ENCODE measurements around the gene RAB10. TPM values are rescaled to one million over a fixed set of nuclear protein-coding genes. Genes with fewer than 3 reads are reported as not detected.

The RAB10 gene
- total and polyA plus RNA-seq, 8 donors = 22.2 to 591 (median 71.7) TPM

DNA sequence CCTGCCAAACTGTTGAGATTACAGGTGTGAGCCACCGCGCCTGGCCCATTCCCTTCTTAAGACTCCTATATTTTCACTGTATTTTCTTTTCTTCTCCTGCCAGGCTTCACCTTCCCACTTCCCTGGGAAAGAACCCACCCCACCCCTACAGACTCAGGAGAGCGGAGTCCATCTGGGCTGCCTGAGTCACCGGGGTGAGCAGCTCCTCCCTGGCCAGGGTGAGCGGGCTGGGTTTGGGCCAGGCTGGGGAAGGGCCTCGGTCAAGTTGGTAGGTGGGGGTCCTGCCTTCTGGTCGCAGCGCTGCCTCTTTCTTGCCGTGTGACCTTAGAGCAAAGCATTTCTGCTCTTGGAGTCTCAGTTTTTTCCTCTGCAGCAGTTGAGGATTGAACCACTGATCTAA lies 136.9 kb downstream of the RAB10 start:
- Histone ChIP-seq H3K36me3 (no peaks in the 10 kb centered on the region), H3K27ac (no peak overlapping the region), H3K4me3 (no peak overlapping the region), H3K9me3 (no peaks in the 10 kb centered on the region), H3K27me3 (peaks cover 10 to 48% (median 34%) of the 10 kb centered on the region in 3 donors), H3K4me1 (peaks cover 14 to 21% (median 16%) of the 10 kb centered on the region in 4 donors)
- TF ChIP-seq POLR2AphosphoS5 (IDR thresholded peaks at IDR 0.05) = no peak
- no peak for TF ChIP-seq POLR2A (IDR thresholded peaks at IDR 0.05)
- TF ChIP-seq, protein P1, sequence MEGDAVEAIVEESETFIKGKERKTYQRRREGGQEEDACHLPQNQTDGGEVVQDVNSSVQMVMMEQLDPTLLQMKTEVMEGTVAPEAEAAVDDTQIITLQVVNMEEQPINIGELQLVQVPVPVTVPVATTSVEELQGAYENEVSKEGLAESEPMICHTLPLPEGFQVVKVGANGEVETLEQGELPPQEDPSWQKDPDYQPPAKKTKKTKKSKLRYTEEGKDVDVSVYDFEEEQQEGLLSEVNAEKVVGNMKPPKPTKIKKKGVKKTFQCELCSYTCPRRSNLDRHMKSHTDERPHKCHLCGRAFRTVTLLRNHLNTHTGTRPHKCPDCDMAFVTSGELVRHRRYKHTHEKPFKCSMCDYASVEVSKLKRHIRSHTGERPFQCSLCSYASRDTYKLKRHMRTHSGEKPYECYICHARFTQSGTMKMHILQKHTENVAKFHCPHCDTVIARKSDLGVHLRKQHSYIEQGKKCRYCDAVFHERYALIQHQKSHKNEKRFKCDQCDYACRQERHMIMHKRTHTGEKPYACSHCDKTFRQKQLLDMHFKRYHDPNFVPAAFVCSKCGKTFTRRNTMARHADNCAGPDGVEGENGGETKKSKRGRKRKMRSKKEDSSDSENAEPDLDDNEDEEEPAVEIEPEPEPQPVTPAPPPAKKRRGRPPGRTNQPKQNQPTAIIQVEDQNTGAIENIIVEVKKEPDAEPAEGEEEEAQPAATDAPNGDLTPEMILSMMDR (IDR thresholded peaks at IDR 0.05) = no peak
- no peak for TF ChIP-seq EP300 (IDR thresholded peaks at IDR 0.05)
- DNase-seq = peak in 1 of 2 donors; percentile 38
- intact Hi-C loops (cut with DNase I; ENCODE audit: low total_unique reads) = no loop called here
- WGBS, 5 donors = 73 to 90% (median 81%) methylated on average over 9 of the region's 9 CpGs

DNA sequence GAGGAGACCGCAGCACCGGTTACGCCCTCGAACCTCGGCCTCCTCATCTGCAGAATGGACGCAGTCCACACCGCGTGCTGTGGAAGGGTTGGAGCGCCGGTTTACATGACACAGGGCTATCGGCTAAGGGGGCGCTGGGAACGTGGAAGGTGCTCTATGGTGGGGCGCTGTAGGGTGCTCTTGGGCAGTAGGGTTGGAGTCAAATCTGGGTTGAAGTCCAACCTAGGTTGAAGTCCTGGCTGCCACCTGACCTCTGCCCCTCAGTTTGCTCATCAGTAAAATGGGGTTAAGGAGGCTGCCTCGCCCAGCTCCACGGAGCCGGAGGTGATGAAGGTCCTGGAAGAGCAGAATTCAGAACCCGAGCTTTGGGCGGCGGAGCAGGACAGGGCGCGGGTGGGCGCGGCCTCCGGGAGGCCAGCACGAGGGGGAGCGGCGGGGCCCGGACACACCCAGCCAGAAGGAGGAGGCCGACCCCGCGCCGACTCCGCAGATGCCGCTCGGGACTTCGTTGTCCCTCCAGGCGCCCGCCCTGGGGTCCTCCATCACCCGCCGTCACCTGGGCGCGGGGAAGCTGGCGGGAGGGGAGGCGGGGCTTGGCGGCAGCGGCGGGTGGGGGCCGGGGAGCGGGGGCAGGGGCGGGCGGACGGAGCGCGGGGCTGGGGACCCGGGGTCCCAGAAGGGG lies 138.4 kb downstream of the RAB10 start:
- H3K27ac ChIP-seq = no peak overlapping the region
- peak in 1 of 2 donors; percentile 70 for DNase-seq
- peaks cover 10 to 62% (median 35%) of the 10 kb centered on the region in 3 donors for H3K27me3 ChIP-seq
- intact Hi-C loops (cut with DNase I; ENCODE audit: low total_unique reads) = no loop called here
- no peaks in the 10 kb centered on the region for H3K9me3 ChIP-seq
- H3K4me3 ChIP-seq = peak overlapping the region; percentile 47 to 57 (median 52)
- TF ChIP-seq POLR2A (IDR thresholded peaks at IDR 0.05) (no peak), POLR2AphosphoS5 (IDR thresholded peaks at IDR 0.05) (no peak), EP300 (IDR thresholded peaks at IDR 0.05) (no peak)
- TF ChIP-seq, protein P1 (IDR thresholded peaks at IDR 0.05) = no peak
- 20 to 43% (median 29%) methylated on average over 21 to 56 of the region's 56 CpGs for WGBS, 5 donors
- no peaks in the 10 kb centered on the region for H3K36me3 ChIP-seq
- H3K4me1 ChIP-seq = peaks cover 14 to 21% (median 16%) of the 10 kb centered on the region in 4 donors

DNA sequence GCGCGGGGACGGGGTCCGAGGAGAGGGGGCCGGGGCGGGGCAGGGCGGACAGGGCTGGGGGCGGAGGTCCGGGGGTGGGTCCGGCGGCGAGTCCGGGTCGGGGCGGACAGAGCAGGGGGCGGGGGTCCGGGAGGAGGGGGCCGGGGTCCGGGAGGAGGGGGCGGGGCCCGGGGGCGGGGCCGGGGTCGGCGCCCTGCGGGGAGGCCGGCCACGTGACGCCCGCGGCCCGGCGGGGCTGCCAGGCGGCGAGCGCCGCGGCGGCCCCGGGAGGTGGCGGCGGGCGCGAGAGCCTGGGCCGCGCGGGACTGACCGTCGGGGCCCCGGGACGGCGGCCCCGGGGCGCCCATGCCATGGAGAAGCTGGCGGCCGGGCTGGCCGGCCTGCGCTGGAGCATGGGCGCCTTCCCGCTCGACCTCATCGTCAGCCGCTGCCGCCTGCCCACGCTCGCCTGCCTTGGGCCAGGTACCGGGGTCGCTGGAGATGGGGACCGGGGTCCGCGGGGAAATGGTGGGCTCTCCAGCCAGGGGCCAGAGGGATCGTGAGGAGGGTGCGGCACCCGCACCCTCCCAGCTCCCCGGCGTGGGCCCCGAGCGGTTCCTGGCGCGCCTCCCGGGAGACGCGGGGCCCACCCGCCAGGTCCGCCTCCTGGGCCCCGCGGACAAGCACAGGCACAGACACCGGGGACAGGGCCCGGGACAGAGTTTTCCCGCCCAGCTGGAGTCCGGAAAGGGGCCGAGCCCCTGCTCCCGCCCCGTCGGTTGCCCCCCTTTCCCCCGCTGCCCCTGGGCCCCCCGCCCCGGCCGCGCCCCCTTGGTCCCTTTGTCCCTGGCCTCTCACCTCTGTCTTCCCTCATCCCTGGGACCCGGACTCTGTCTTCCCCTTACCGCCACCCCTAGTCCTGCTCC lies 139.2 kb downstream of the RAB10 start, which contains the start of gene GAREM2:
TSS of gene GAREM2 (plus strand) at position 218 of the 905 bp plus-strand sequence. CDS start at position 351, 133 bp downstream.
- intact Hi-C loops (cut with DNase I; ENCODE audit: low total_unique reads) = no loop called here
- Histone ChIP-seq H3K27me3 (peaks cover 10 to 62% (median 35%) of the 10 kb centered on the region in 3 donors), H3K4me1 (peaks cover 14 to 21% (median 16%) of the 10 kb centered on the region in 4 donors), H3K9me3 (no peaks in the 10 kb centered on the region), H3K4me3 (peak within 1 kb of the TSS; percentile 47 to 57 (median 52)), H3K27ac (no peak within 1 kb of the TSS), H3K36me3 (no peaks in the 10 kb centered on the region)
- peak in 1 of 2 donors; percentile 55 for DNase-seq
- 0 to 2% (median 2%) methylated on average over 19 to 100 of the region's 102 CpGs for WGBS, 5 donors
- TF ChIP-seq POLR2AphosphoS5 (IDR thresholded peaks at IDR 0.05) (no peak), POLR2A (IDR thresholded peaks at IDR 0.05) (no peak), EP300 (IDR thresholded peaks at IDR 0.05) (no peak)
- TF ChIP-seq, protein P1 (IDR thresholded peaks at IDR 0.05) = no peak

DNA sequence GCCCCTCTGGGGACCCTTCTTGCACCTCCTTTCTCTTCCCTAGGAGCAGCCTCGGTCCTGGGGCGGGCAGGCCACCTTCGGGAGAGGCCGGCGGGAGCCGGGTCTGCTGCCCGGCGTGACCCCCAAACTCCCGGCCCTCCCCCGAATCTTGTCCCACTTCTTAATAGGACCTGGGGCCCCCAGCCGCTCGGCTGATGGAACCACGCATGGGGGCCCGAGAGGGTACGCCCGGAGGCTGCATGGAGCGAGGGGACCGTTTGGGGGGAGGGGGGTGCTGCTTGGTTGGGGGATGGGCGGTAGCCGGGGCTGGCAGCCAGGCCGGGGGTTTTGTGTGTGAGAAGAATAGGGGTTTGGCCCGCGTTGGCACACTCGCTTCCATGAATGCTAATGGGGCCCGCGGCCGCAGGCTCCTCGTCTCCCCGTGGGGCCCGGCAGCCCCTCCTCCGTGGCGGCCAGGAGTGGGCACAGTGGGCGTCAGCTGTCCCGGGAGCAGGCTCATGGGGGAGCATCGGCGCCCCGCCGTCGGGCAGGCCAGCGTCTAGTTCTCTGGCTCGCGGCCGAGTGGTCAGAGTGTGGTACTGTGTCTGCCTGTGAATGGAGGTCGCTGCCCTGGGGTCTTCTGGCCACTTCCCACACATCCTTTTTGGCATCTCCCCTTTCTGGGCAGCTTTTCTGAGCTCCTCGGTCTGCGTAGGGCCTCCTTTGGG lies 140.0 kb downstream of the RAB10 start:
- Histone ChIP-seq H3K27me3 (peaks cover 10 to 62% (median 35%) of the 10 kb centered on the region in 3 donors), H3K36me3 (no peaks in the 10 kb centered on the region), H3K27ac (no peak overlapping the region), H3K4me1 (peaks cover 15 to 26% (median 22%) of the 10 kb centered on the region in 4 donors), H3K4me3 (peak overlapping the region; percentile 47 to 57 (median 52)), H3K9me3 (no peaks in the 10 kb centered on the region)
- 19 to 30% (median 25%) methylated on average over 26 to 46 of the region's 46 CpGs for WGBS, 5 donors
- TF ChIP-seq POLR2A (IDR thresholded peaks at IDR 0.05) = no peak
- no peak for TF ChIP-seq POLR2AphosphoS5 (IDR thresholded peaks at IDR 0.05)
- TF ChIP-seq, protein P1 (IDR thresholded peaks at IDR 0.05) = no peak
- TF ChIP-seq EP300 (IDR thresholded peaks at IDR 0.05) = no peak
- DNase-seq = peak in 1 of 2 donors; percentile 40
- intact Hi-C loops (cut with DNase I; ENCODE audit: low total_unique reads) = no loop called here

Measured in stomach (tissue), 9 donors.